ENCODE data around the gene CHD5.

CHD5 gene

GRCh38 chr1:6172549-6172948 is 7.6 kb downstream of the CHD5 start:
- no peaks in the 10 kb centered on the region for H3K9me3 ChIP-seq (ENCODE audit: control insufficient read depth, insufficient read depth, low read length)
- H3K27ac ChIP-seq (ENCODE audit: low read length) = no peak overlapping the region
- DNase-seq (ENCODE audit: low read depth, low spot score) = no peak
- WGBS (ENCODE audit: insufficient coverage, insufficient read length) = no CpG with 5 or more reads among the region's 10 CpGs
- no peak overlapping the region for H3K4me3 ChIP-seq (ENCODE audit: low read length)
- peaks cover 4% of the 10 kb centered on the region; the same call in 1 of the 2 replicates for H3K27me3 ChIP-seq (ENCODE audit: control insufficient read depth, insufficient read depth, low read length)
- no peaks in the 10 kb centered on the region for H3K4me1 ChIP-seq (ENCODE audit: control insufficient read depth, insufficient read depth, low read length)
- no peaks in the 10 kb centered on the region for H3K36me3 ChIP-seq (ENCODE audit: control insufficient read depth, insufficient read depth, low read length)

GRCh38 chr1:6171548-6172124 is 8.5 kb downstream of the CHD5 start:
- Histone ChIP-seq H3K9me3 (ENCODE audit: control insufficient read depth, insufficient read depth, low read length) (no peaks in the 10 kb centered on the region), H3K4me3 (ENCODE audit: low read length) (no peak overlapping the region), H3K36me3 (ENCODE audit: control insufficient read depth, insufficient read depth, low read length) (no peaks in the 10 kb centered on the region), H3K27me3 (ENCODE audit: control insufficient read depth, insufficient read depth, low read length) (no peaks in the 10 kb centered on the region), H3K4me1 (ENCODE audit: control insufficient read depth, insufficient read depth, low read length) (no peaks in the 10 kb centered on the region), H3K27ac (ENCODE audit: low read length) (no peak overlapping the region)
- no peak for DNase-seq (ENCODE audit: low read depth, low spot score)
- WGBS (ENCODE audit: insufficient coverage, insufficient read length) = no CpG with 5 or more reads among the region's 10 CpGs

GRCh38 chr1:6170742-6171201 is 9.3 kb downstream of the CHD5 start:
- H3K4me3 ChIP-seq (ENCODE audit: low read length) = no peak overlapping the region
- WGBS (ENCODE audit: insufficient coverage, insufficient read length) = no CpG with 5 or more reads among the region's 19 CpGs
- no peaks in the 10 kb centered on the region for H3K27me3 ChIP-seq (ENCODE audit: control insufficient read depth, insufficient read depth, low read length)
- H3K9me3 ChIP-seq (ENCODE audit: control insufficient read depth, insufficient read depth, low read length) = no peaks in the 10 kb centered on the region
- no peaks in the 10 kb centered on the region for H3K4me1 ChIP-seq (ENCODE audit: control insufficient read depth, insufficient read depth, low read length)
- no peaks in the 10 kb centered on the region for H3K36me3 ChIP-seq (ENCODE audit: control insufficient read depth, insufficient read depth, low read length)
- no peak for DNase-seq (ENCODE audit: low read depth, low spot score)
- H3K27ac ChIP-seq (ENCODE audit: low read length) = no peak overlapping the region

- no peak overlapping the region for H3K4me3 ChIP-seq (ENCODE audit: low read length)
- H3K27ac ChIP-seq (ENCODE audit: low read length) = no peak overlapping the region
Measured at GRCh38 chr1:6170116-6170741, 9.9 kb downstream of the CHD5 start.

GRCh38 chr1:6168947-6169586 is 11.1 kb downstream of the CHD5 start:
- no CpG with 5 or more reads among the region's 18 CpGs for WGBS (ENCODE audit: insufficient coverage, insufficient read length)
- H3K4me3 ChIP-seq (ENCODE audit: low read length) = no peak overlapping the region
- DNase-seq (ENCODE audit: low read depth, low spot score) = no peak
- H3K9me3 ChIP-seq (ENCODE audit: control insufficient read depth, insufficient read depth, low read length) = no peaks in the 10 kb centered on the region
- no peaks in the 10 kb centered on the region for H3K27me3 ChIP-seq (ENCODE audit: control insufficient read depth, insufficient read depth, low read length)
- no peak overlapping the region for H3K27ac ChIP-seq (ENCODE audit: low read length)
- no peaks in the 10 kb centered on the region for H3K36me3 ChIP-seq (ENCODE audit: control insufficient read depth, insufficient read depth, low read length)
- no peaks in the 10 kb centered on the region for H3K4me1 ChIP-seq (ENCODE audit: control insufficient read depth, insufficient read depth, low read length)

More at GRCh38 chr1:6170116-6170741, 9.9 kb downstream of the CHD5 start:
- Histone ChIP-seq H3K9me3 (ENCODE audit: control insufficient read depth, insufficient read depth, low read length) (no peaks in the 10 kb centered on the region), H3K36me3 (ENCODE audit: control insufficient read depth, insufficient read depth, low read length) (no peaks in the 10 kb centered on the region), H3K27me3 (ENCODE audit: control insufficient read depth, insufficient read depth, low read length) (no peaks in the 10 kb centered on the region), H3K4me1 (ENCODE audit: control insufficient read depth, insufficient read depth, low read length) (no peaks in the 10 kb centered on the region)
- WGBS (ENCODE audit: insufficient coverage, insufficient read length) = no CpG with 5 or more reads among the region's 16 CpGs
- DNase-seq (ENCODE audit: low read depth, low spot score) = no peak

- no CpG with 5 or more reads among the region's 34 CpGs for WGBS (ENCODE audit: insufficient coverage, insufficient read length)
- no peak for DNase-seq (ENCODE audit: low read depth, low spot score)
- no peak overlapping the region for H3K4me3 ChIP-seq (ENCODE audit: low read length)
- H3K4me1 ChIP-seq (ENCODE audit: control insufficient read depth, insufficient read depth, low read length) = no peaks in the 10 kb centered on the region
- H3K36me3 ChIP-seq (ENCODE audit: control insufficient read depth, insufficient read depth, low read length) = no peaks in the 10 kb centered on the region
- no peaks in the 10 kb centered on the region for H3K27me3 ChIP-seq (ENCODE audit: control insufficient read depth, insufficient read depth, low read length)
- no peak overlapping the region for H3K27ac ChIP-seq (ENCODE audit: low read length)
- H3K9me3 ChIP-seq (ENCODE audit: control insufficient read depth, insufficient read depth, low read length) = no peaks in the 10 kb centered on the region
Measured at GRCh38 chr1:6167391-6168303, 12.5 kb downstream of the CHD5 start.

GRCh38 chr1:6166655-6167390 is 13.3 kb downstream of the CHD5 start:
- H3K4me1 ChIP-seq (ENCODE audit: control insufficient read depth, insufficient read depth, low read length) = no peaks in the 10 kb centered on the region
- no peak overlapping the region for H3K4me3 ChIP-seq (ENCODE audit: low read length)
- H3K27me3 ChIP-seq (ENCODE audit: control insufficient read depth, insufficient read depth, low read length) = no peaks in the 10 kb centered on the region
- no peaks in the 10 kb centered on the region for H3K9me3 ChIP-seq (ENCODE audit: control insufficient read depth, insufficient read depth, low read length)
- H3K36me3 ChIP-seq (ENCODE audit: control insufficient read depth, insufficient read depth, low read length) = no peaks in the 10 kb centered on the region
- no CpG with 5 or more reads among the region's 19 CpGs for WGBS (ENCODE audit: insufficient coverage, insufficient read length)
- no peak overlapping the region for H3K27ac ChIP-seq (ENCODE audit: low read length)
- DNase-seq (ENCODE audit: low read depth, low spot score) = no peak

GRCh38 chr1:6166221-6166620 is 13.9 kb downstream of the CHD5 start:
- no CpG with 5 or more reads among the region's 10 CpGs for WGBS (ENCODE audit: insufficient coverage, insufficient read length)
- Histone ChIP-seq H3K36me3 (ENCODE audit: control insufficient read depth, insufficient read depth, low read length) (no peaks in the 10 kb centered on the region), H3K27me3 (ENCODE audit: control insufficient read depth, insufficient read depth, low read length) (no peaks in the 10 kb centered on the region)

GRCh38 chr1:6165441-6165985 is 14.6 kb downstream of the CHD5 start:
- H3K4me3 ChIP-seq (ENCODE audit: low read length) = no peak overlapping the region
- no peaks in the 10 kb centered on the region for H3K27me3 ChIP-seq (ENCODE audit: control insufficient read depth, insufficient read depth, low read length)
- no CpG with 5 or more reads among the region's 12 CpGs for WGBS (ENCODE audit: insufficient coverage, insufficient read length)

More at GRCh38 chr1:6166221-6166620, 13.9 kb downstream of the CHD5 start:
- Histone ChIP-seq H3K4me3 (ENCODE audit: low read length) (no peak overlapping the region), H3K27ac (ENCODE audit: low read length) (no peak overlapping the region), H3K9me3 (ENCODE audit: control insufficient read depth, insufficient read depth, low read length) (no peaks in the 10 kb centered on the region), H3K4me1 (ENCODE audit: control insufficient read depth, insufficient read depth, low read length) (no peaks in the 10 kb centered on the region)
- DNase-seq (ENCODE audit: low read depth, low spot score) = no peak

More at GRCh38 chr1:6165441-6165985, 14.6 kb downstream of the CHD5 start:
- Histone ChIP-seq H3K9me3 (ENCODE audit: control insufficient read depth, insufficient read depth, low read length) (no peaks in the 10 kb centered on the region), H3K4me1 (ENCODE audit: control insufficient read depth, insufficient read depth, low read length) (no peaks in the 10 kb centered on the region), H3K27ac (ENCODE audit: low read length) (no peak overlapping the region), H3K36me3 (ENCODE audit: control insufficient read depth, insufficient read depth, low read length) (no peaks in the 10 kb centered on the region)
- DNase-seq (ENCODE audit: low read depth, low spot score) = no peak

Measured in iPS DF 6.9 (cell line).